ENCODE data around the gene TRAPPC5.

Gene TRAPPC5

DNA sequence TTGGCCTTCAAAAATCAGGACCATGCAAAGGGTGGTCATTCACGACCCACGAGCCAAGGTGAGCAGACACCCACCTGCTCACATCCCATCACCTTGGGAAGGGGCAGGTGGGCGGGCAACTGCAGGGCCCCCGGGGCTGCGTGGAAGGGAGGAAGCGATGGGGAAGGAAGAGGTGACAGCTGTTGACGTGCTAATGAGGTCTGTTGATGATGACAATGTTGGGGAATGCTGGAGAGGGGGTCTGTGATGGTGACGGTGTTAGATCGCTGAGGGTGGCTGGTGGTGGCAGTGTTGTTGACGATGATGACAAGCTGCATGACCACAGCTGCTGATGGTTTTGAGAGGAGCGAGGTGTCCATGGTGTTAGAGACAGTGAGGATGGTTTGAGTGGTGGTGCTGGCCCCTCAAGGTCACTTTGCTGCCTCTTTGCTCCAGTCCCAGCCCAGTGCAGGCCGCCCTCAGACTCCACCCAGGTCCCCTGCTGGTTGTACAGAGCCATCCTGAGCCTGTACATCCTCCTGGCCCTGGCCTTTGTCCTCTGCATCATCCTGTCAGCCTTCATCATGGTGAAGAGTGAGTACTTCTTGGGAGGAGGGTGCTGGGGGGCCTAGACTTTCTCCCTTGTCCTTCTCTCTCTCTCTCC is 2.8 kb upstream of the TRAPPC5 start:
- DNase-seq = no peak

DNA sequence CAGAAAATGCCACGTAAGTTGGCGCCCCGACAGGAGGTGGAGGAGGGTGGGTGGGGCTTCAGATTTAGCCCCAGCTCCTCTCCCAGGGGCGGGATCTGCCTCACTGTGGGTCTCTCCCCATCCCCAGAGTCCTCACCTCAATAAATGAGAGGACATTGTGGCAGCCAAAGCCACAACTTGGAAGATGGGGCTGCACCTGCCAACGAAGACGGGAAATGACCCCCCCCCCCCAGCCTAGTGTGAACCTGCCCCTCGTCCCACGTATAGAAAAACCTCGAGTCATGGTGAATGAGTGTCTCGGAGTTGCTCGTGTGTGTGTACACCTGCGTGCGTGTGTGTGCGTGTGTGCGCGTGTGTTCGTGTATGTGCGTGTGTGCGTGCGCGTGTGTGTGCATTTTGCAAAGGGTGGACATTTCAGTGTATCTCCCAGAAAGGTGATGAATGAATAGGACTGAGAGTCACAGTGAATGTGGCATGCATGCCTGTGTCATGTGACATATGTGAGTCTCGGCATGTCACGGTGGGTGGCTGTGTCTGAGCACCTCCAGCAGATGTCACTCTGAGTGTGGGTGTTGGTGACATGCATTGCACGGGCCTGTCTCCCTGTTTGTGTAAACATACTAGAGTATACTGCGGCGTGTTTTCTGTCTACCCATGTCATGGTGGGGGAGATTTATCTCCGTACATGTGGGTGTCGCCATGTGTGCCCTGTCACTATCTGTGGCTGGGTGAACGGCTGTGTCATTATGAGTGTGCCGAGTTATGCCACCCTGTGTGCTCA is 1.5 kb upstream of the TRAPPC5 start:
- no peak for DNase-seq

DNA sequence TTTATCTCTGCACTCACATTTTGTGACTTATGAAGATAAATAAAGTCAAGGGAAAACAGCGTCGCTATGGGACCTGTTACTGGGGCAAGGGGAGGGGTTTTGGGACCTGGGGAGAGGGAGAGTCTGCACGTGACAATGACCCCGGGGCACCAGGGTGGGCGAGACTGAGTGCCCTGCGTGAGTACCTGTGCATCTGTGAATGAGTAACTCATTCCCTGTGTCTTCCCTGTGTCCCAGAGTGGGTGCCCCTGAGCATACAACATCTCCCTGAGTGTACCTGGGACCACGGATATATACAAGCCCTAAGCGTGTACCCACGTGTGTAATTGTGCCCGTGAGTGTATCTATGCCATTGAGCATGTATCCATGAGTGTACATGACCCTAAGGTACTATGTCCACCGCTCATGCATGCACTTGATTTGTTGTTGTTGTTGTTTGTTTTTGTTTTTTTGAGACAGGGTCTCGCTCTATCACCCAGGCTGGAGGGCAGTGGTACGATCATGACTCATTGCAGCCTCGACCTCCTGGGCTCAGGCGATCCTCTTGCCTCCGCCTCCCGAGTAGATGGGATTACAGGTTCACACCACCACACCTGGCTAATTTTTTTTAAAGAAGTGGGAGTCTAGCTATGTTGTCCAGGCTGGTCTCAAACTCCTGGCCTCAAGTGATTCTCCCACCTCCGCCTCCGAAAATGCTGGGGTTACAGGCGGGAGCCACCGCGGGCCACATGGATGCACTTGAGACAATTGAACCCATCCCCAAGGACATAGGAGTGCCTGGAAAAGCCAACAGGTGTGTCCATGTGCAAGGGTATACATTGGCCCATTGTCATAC is 645 bp upstream of the TRAPPC5 start:
- DNase-seq = no peak

DNA sequence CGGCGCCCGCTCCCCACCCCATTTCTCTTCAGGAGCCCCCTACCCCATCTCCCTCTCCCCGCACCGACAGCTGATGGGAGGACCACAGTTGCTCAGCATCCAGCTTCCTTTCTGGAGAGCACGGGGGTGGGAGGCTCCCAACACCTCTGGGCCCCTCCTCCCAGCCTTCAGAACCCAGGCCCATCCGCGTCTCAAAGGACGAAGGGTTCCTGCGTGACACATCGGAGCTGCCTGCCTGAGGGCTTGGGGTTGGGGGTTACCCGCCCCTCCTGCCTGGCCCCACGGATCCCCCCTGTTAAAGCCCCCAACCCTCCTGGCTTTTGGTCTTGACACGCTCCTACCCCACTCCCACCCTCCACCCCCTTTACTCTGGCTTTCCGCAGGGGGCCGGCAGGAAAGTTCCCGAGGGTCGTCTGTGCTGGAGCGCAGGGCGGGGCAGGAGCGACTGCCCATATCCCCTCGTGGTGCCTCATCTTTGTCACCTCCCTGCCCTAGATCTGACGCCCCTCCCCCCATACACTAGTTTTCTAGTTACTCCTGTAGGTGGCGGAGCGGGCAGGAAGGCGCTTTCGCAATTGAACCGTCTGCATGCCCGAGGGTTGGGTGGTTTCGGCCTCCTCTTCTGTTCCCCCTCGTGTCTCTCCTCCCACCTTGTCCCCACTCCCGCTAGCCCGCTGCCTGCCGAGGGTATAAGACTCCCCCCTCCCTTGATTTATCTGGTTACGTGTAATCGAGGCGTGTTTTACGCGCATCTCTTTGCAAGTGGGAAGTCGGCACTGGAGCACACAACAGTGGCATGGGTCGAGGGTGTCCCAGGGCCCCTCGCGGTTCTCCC is 924 bp downstream of the TRAPPC5 start:
- peak; percentile 75 for DNase-seq

DNA sequence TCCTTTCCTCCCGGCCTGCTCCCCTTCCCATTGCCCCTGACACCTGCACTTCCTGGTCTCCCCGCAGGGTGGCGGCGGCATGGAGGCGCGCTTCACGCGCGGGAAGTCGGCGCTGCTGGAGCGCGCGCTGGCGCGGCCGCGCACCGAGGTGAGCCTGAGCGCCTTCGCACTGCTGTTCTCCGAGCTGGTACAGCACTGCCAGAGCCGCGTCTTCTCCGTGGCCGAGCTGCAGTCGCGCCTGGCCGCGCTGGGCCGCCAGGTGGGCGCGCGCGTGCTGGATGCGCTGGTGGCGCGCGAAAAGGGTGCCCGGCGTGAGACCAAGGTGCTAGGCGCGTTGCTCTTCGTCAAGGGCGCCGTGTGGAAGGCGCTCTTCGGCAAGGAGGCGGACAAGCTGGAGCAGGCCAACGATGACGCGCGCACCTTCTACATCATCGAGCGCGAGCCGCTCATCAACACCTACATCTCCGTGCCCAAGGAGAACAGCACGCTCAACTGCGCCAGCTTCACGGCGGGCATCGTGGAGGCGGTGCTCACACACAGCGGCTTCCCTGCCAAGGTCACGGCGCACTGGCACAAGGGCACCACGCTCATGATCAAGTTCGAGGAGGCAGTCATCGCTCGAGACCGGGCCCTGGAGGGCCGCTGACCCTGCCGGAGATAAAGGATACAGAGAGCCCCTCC is 1.7 kb downstream of the TRAPPC5 start:
- no peak for DNase-seq

DNA sequence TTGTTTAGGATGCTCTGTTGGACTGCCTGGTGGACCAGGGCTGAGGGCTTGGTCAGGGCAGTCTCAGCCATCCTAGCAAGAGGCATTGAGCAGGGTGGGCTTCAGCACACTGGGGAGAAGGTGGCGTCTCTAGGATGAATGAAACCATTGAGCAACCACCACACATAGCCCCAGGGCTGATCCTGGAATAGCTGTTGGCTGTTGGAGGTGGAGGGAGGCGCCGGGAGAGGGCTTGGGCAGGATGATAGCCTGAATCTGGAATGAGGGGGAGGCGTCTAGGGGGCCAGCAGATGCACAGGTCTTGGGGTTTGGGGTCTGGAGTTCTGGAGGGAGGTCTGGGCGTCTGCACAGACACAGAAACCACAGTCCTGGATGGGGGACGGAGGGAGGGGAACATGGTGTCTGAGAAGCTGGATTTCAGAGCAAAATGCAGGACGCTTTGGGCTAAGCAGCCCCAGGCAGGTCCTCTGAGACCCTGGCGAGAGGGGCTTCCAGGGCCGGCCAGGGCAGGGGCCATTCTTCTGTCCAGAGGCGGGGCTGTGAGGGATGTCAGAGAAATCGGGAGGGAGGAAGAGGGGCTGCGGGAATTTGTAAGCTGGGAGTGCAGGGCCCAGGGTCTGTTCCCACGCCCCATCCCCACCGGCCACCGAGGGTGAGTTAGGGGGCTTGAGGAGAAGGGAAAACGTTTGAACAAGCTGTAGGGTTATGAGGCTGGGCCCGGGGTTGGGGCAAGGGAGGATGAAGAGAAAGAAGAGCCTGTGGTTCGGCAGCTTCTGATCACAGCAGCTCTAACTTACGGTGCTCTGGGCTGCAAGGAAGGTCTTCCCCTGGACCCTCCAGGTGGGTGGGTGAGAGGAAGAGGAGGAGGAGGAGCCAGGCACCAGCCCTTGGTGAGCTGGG is 5.2 kb downstream of the TRAPPC5 start:
- no peak for DNase-seq

DNA sequence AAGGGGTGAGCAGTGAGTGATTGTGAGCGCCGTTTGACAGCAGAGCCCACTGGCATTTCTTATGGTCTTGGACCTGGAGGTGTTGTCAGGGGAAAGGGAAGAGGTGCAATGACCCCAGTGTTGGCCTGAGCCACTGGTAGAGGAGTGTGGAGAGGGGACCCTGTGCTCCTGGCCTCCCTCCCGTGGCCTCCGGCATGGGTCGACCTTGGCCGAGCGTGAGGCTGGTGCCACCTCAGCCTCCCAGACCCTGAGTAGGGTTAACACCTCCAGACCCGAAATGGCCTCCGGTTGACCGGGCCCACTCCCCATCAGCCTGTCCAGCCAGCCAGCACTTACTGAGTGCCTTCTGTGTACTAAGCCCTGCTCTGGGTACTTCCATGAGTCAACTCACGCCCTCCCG is 6.5 kb downstream of the TRAPPC5 start:
- DNase-seq = no peak

DNA sequence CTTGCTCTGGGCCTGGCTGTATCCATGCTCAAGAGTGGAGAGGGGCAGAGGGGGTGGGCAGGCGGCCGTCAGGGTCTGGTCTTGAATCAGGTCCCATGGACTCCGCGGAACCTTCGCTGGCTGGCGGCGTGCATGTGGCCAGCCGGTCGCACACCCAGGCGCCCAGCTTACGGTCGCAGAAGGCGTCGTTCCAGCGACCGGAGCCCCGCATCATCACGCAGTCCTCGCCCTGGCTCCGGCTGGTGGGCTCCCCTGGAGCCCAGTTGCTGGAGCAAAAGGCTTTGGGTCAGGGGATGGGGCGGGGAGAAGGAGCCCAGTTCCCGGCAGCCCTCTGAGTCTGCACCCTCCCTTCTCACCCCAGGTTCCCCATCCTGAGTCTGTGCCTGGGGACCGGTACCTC is 8.5 kb downstream of the TRAPPC5 start:
- no peak for DNase-seq

DNA sequence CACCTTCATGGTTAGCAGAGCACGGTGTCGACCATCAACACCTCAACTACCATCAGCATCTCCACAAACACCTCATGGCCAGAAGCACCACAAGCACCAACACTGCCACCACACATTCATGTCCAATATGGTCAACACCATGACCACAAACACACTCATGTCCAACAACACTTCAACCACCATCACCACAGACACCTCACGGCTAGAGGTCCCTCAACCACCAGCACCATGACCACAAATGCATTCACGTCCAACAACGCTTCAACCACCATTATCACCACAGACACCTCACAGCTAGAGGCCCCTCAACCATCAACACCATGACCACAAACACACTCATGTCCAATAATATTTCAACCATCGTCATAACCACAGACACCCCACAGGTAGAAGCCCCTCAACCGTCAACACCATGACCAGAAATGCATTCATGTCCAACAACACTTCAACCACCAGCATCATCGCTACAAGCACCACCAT is 10.2 kb downstream of the TRAPPC5 start:
- DNase-seq = no peak

DNA sequence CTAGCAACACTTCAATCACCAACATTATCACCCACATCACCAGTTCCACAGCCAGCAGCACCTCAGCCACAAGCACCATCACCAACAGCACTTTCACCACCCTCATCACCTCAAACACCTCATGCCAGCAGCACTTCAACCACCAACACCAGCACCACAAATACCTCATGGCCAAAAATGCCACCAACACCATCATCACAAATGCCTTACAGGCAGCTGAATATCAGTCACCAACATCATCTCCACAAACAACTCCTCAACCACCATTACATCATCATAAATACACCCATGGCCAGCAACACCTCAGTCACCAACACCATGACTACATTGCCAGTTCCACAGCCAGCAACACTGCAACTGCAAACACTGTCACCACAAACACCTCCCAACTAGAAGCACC is 10.9 kb downstream of the TRAPPC5 start:
- no peak for DNase-seq

DNA sequence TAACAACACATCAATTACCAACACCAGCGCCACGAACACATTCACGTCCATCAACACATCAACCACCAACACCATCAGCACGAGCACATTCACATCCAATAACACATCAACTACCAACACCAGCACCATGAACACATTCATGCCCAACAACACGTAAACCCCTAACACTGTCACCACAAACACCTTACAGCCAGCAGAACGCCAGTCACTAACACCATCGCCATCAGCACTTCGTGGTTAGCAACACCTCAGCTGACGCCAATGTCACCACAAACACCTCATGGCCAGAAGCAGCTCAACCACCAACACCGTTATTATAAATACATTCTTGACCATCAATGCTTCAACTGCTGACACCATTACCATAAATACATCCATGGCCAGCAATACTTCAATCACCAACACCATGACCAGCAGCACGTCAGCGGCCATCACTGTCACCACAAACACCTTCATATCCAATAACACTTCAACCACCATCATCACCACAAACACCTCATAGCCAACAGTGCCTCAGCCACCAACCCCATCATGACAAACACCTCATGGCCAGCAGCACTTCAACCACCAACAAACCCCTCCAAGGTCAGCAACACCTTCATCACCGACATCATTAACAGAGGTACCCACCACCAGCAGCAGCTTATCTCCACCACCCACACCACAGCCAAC is 11.9 kb downstream of the TRAPPC5 start:
- DNase-seq = no peak

DNA sequence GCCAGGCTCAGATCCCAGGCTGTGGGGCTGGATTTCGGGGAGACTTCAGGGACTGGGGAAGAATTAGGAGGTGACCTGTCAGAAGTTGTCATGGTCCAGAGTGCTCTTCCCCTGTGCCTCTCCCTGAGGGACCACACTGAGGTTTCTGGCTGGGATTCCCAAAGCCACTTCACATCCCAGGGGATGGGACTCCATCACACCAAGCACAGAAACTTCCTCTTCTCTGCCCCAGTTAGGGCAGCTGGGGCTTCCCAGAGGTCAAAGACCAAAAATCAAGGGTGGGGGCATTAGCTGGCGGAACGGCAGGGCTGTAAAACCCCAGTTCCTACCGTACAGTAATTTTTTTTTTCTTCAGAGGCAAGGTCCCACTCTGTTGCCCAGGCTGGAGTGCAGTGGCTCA is 13.9 kb downstream of the TRAPPC5 start:
- DNase-seq = no peak

DNA sequence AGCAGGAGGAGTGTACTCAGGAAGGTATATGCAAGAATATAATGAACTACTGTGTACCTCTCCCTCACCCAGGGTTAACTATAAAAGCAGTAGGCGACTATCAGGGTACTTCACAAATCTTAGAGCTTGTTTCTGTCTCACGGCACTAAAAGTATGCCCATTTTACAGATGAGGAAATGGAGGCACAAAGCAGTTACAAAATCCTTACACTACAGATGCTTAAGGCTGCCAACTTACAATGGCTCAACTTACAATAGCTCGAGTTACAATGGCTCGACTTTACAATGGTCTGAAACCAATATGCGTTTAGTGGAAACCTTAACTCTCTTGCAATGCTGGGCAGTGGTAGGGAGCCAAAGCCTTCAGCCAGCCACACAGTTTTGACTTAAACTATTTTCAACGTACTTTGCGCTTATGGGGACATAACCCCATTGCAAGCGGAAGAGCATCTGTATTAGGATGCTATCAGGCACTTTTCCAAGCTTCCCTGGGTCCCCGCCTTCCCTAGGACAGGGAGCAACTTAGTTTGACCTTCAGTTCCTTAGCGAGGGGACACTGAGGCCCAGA is 17.2 kb downstream of the TRAPPC5 start:
- no peak for DNase-seq

DNA sequence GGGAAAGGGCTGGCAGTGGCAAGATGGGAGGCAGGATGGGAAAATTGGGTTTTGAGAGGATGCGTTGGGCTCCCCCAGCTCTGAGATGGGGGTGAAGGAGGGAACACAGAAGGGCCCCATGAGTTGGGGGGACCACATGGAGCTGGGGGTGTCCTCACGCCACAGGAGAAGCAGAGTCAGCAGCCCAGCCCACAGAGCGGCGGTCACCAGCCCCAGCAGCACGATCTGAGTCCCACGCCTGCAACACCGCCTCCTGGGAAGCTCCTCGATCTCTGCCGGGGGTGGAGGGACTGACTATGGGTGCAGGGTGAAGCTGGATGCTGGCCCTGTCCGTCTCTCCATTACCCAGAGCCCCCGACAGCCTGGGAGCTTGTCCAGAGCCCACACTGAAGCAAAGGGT is 17.9 kb downstream of the TRAPPC5 start:
- DNase-seq = no peak

DNA sequence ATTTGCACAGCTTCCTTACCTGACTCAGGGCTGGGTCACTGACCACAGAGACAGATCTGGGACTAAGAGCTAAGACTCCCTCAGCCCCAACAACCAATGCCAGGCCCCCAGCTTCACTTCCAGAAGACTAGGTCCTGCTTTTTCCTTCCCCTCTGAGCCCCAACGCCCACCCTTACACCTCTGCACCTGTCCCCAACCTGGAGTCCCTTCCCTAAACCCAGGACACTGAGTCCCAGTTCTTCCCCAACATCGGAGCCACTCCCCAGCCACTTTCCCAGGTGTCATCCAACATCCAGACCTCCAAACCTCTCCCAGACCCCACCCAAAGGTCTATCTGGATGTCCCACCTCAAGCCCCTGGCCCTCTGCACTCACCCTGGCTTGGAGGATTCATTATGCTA is 18.4 kb downstream of the TRAPPC5 start:
- no peak for DNase-seq

DNA sequence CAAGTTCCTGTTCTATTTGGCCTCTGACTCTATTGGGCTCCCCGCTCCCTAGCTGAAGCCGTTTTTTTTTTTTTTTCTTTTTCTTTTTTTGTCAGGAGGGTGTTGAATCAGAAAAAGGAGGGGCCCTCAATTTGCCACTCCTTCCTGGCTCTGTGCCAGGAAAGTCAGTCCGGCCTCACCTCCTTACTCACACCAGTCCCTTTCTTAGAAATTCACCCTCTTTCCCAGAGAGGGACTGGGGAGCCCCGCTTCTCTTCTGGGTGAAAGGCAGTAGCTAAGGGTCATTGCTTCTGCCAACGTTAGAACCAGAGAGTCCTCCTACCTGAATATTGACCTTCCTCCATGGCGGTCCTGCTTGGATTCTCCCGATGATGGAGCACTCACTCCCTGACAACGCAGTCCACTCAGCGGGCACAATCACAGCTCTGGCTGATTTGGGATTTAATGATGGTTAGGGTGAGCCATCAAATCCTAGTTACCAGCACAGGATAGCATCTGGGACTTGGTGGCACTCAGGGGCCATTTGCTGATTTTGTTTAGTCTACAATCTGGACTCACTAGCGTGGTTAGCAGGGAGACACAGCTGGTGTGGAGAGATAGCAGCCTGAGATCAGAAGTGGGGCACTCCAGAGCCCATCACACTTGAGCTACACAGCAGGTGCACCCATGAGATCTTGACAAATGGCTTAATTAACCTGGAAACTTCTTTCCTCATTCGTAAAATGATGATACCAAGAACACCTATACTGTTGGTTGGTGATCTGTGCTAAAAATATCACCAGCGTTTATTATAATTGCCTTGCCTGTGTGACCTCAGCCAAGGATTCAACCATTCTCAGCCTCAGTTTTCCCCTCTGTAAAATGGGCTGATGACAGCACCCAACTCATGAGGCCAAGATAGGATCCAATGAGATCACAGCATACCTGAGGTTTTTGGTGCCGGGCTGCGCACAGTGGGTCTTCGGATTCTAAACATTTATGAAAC is 19.1 kb downstream of the TRAPPC5 start:
- DNase-seq = no peak

DNA sequence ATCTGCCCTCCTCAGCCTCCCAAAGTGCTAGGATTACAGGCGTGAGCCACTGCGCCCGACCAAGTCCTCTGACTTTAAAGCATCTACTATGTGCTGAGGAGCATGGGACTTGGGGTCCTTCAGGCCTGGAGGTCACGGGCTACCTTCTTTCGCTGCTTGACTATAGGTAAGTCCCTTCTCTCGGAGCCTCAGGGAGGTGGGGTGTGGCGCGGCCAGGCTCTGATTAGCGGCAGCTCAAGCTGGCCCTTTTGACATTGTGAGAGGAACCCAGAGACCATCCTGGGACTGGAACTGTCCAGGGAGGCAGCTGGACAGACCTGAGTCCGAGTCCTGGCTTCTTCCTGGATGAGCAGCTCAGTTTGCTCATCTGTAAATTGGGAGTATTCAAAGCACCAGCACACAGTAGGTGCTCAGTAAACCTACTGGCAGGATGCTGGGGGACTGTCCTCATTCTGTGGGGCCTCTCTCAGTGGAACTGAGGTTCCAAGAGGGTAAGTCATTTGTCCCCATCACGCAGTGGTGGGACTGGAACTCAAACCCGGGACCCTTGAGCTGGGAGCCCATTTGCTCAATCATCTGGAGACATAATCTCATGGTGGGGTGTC is 20.5 kb downstream of the TRAPPC5 start:
- DNase-seq = no peak
